ENCODE measurements around the gene KLHDC9. TPM values are rescaled to one million over a fixed set of nuclear protein-coding genes. Genes with fewer than 3 reads are reported as not detected.
A peak's percentile ranks its signal among the peaks of the same experiment; 100 is the strongest.

The KLHDC9 gene
- total and polyA plus RNA-seq, 2 of the 8 experiments (the other 6 are each of a cell fraction or from before 2014, with no cell fraction given), result 6.5 to 15.6 TPM

DNA sequence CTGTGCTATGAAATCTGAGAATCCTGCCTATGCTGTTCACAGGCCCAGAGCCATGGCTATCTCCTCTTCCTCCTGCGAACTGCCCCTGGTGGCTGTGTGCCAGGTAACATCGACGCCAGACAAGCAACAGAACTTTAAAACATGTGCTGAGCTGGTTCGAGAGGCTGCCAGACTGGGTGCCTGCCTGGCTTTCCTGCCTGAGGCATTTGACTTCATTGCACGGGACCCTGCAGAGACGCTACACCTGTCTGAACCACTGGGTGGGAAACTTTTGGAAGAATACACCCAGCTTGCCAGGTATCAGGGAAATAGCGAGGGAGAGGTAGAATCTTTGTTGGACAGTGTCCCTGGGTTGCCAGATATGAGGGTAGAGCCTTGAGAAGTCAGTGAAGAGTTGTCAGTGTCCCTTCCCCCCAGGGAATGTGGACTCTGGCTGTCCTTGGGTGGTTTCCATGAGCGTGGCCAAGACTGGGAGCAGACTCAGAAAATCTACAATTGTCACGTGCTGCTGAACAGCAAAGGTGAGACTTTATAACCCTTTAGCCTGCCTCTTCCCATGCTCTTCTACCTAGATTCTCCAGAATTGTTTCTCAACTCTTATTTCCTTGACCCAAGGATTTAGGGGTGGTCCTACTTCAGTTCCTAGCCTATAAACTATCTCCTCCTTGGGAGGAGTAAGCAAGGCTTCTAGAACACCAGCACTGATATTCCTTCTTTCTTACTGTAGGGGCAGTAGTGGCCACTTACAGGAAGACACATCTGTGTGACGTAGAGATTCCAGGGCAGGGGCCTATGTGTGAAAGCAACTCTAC lies 21.1 kb downstream of the KLHDC9 start:
- H3K4me2 ChIP-seq (ENCODE audit: insufficient read depth in 1 of 2, low read depth in 2 of 2, low read length in 2 of 2), result peak overlapping the region; percentile 77 to 100
- H3K4me3 ChIP-seq (ENCODE audit: extremely low read depth in 1 of 4, insufficient read depth in 2 of 4, low read depth in 3 of 4, low read length in 4 of 4), result peak overlapping the region; percentile 84 to 99 (median 93); a peak in 7 of 8 replicates
- peaks cover 13% of the 10 kb centered on the region for H3K79me1 ChIP-seq (ENCODE audit: low read depth, low read length)
- H3K56ac ChIP-seq (replicated peaks; ENCODE audit: insufficient read length, low read depth, low read length), result no peak overlapping the region
- no peak overlapping the region for H4K8ac ChIP-seq (ENCODE audit: extremely low read depth, insufficient read depth, low read length)
- H3K14ac ChIP-seq (ENCODE audit: insufficient read length), result no peak overlapping the region
- H2AK5ac ChIP-seq (ENCODE audit: low read depth, low read length), result no peak overlapping the region
- no peak overlapping the region for H3K23ac ChIP-seq (ENCODE audit: insufficient read length)
- peak overlapping the region; percentile 13 for H4K91ac ChIP-seq (replicated peaks; ENCODE audit: insufficient read length, low read length)
- FAIRE-seq, result no peak
- no peak overlapping the region for H2AFZ ChIP-seq (ENCODE audit: low read length)
- peak overlapping the region in 3 of 4 experiments; percentile 83 to 87 (median 86); a peak in 5 of 7 replicates for H3K9ac ChIP-seq (replicated peaks in 1 of 4; ENCODE audit: extremely low read depth in 1 of 4, low read depth in 3 of 4, low read length in 3 of 4)
- H2BK12ac ChIP-seq (ENCODE audit: low read depth, low read length), result 0 out of 2 replicates have a peak overlapping the region, but pooled peaks have one; percentile 53
- peaks cover 4 to 10% (median 5%) of the 10 kb centered on the region in 4 experiments; a peak in 6 of 7 replicates for H3K4me1 ChIP-seq (replicated peaks in 1 of 4; ENCODE audit: control insufficient read depth in 3 of 4, insufficient read depth in 4 of 4, low read length in 3 of 4)
- peaks cover 0 to 13% of the 10 kb centered on the region in 2 experiments for H4K20me1 ChIP-seq (replicated peaks in 1 of 2; ENCODE audit: control insufficient read depth in 1 of 2, insufficient read depth in 2 of 2, low read length in 2 of 2)
- CTCF ChIA-PET (ENCODE audit: partially characterized antibody), result interaction anchor here (0.6 to 1.0 kb wide), 8 partner anchors 8 to 183 kb away, joined by 3 to 4 read pairs (median 3); partner anchors contain the start of genes KLHDC9 and PPOX
- no peaks in the 10 kb centered on the region for H3K9me3 ChIP-seq (ENCODE audit: insufficient read depth in 2 of 2, low read depth in 1 of 2, low read length in 1 of 2)
- H4K5ac ChIP-seq (ENCODE audit: insufficient read length, low read depth, low read length), result no peak overlapping the region
- H3K18ac ChIP-seq (ENCODE audit: extremely low read depth, low read length), result no peak overlapping the region
- DNase-seq (ENCODE audit: low read depth in 1 of 2, low spot score in 2 of 2), result peak in 1 of 2 experiments; percentile 47
- no peaks in the 10 kb centered on the region for H3K27me3 ChIP-seq (replicated peaks in 1 of 4; ENCODE audit: control insufficient read depth in 3 of 4, extremely low read depth in 1 of 4, insufficient read depth in 3 of 4, low read length in 3 of 4)
- H3K36me3 ChIP-seq (ENCODE audit: control insufficient read depth in 2 of 4, insufficient read depth in 4 of 4, low read length in 3 of 4), result peaks cover 15 to 45% (median 32%) of the 10 kb centered on the region in 4 experiments
- no peak overlapping the region for H2BK120ac ChIP-seq (replicated peaks; ENCODE audit: low read depth, low read length)
- peaks cover 0 to 41% of the 10 kb centered on the region in 2 experiments; a peak in 2 of 4 replicates for H3K79me2 ChIP-seq (ENCODE audit: control insufficient read depth in 1 of 2, insufficient read depth in 2 of 2, low read length in 2 of 2)
- POLR2A ChIA-PET (ENCODE audit: partially characterized antibody), result no interaction called here
- H3K4ac ChIP-seq (replicated peaks; ENCODE audit: insufficient read length, low read depth, low read length), result no peak overlapping the region
- no peak overlapping the region for H3K27ac ChIP-seq (ENCODE audit: low read depth, low read length)
- H3K23me2 ChIP-seq (ENCODE audit: low read depth, low read length), result peaks cover 12% of the 10 kb centered on the region
- no peak overlapping the region for H2BK20ac ChIP-seq (ENCODE audit: low read length)
- H2BK5ac ChIP-seq (ENCODE audit: low read depth, low read length), result no peak overlapping the region
- 79% methylated on average over 10 of the region's 10 CpGs; no CpG with 5 or more reads in 1 of the 2 experiments for WGBS, 2 experiments (ENCODE audit: extremely low coverage in 1 of 2, insufficient coverage in 1 of 2, insufficient read length in 1 of 2, insufficient replicate concordance in 2 of 2, low coverage in 1 of 2, low lambda C conversion rate in 2 of 2, missing lambda C conversion rate in 1 of 2)
- H2BK15ac ChIP-seq (ENCODE audit: low read length), result peak overlapping the region; percentile 25; the same call in 1 of the 2 replicates
- TF ChIP-seq, protein P1, sequence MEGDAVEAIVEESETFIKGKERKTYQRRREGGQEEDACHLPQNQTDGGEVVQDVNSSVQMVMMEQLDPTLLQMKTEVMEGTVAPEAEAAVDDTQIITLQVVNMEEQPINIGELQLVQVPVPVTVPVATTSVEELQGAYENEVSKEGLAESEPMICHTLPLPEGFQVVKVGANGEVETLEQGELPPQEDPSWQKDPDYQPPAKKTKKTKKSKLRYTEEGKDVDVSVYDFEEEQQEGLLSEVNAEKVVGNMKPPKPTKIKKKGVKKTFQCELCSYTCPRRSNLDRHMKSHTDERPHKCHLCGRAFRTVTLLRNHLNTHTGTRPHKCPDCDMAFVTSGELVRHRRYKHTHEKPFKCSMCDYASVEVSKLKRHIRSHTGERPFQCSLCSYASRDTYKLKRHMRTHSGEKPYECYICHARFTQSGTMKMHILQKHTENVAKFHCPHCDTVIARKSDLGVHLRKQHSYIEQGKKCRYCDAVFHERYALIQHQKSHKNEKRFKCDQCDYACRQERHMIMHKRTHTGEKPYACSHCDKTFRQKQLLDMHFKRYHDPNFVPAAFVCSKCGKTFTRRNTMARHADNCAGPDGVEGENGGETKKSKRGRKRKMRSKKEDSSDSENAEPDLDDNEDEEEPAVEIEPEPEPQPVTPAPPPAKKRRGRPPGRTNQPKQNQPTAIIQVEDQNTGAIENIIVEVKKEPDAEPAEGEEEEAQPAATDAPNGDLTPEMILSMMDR (IDR thresholded peaks at IDR 0.05; ENCODE audit: control extremely low read depth in 1 of 3, insufficient read depth in 1 of 3, low read depth in 1 of 3, low read length in 3 of 3), result peak; percentile 31 to 66 (median 41); a peak in 3 of 4 replicates
- no peak for TF ChIP-seq HDAC2 (IDR thresholded peaks at IDR 0.05; ENCODE audit: borderline replicate concordance in 1 of 2, low read depth in 2 of 2, low read length in 2 of 2)
- TF ChIP-seq RAD21 (IDR thresholded peaks at IDR 0.05 in 1 of 2, conservative IDR thresholded peaks at IDR 0.05 in 1 of 2; ENCODE audit: low read depth in 2 of 2, low read length in 2 of 2), result peak; percentile 23 to 43
- 0 out of 4 replicates have a peak, but pooled peaks of 1 of the 2 experiments have one; percentile 33 for TF ChIP-seq SIN3A (conservative IDR thresholded peaks at IDR 0.05 in 1 of 2, IDR thresholded peaks at IDR 0.05 in 1 of 2; ENCODE audit: low read depth in 1 of 2, low read length in 2 of 2)
- TF ChIP-seq CBX5 (IDR thresholded peaks at IDR 0.05; ENCODE audit: low read depth, low read length), result no peak
- TF ChIP-seq, protein P2, sequence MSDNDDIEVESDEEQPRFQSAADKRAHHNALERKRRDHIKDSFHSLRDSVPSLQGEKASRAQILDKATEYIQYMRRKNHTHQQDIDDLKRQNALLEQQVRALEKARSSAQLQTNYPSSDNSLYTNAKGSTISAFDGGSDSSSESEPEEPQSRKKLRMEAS (IDR thresholded peaks at IDR 0.05), result peak; percentile 35; the same call in 1 of the 2 replicates
